Hepatocyte (in vitro differentiated cells): ENCODE data around the gene STMP1. TPM values are rescaled to one million over a fixed set of nuclear protein-coding genes. Genes with fewer than 3 reads are reported as not detected.

Experiments used
- DNase-seq: peaks from one replicate; pipeline ENCODE4 v3.0.0-alpha.2; 2016; ENCODE audit warnings: low spot score
- H2AFZ ChIP-seq: fragments of 200-600 bp; sonication (generic); 2 replicates; pipeline ENCODE4 v1.6.0; 2016; ENCODE audit warnings: antibody characterized with exemption, mild to moderate bottlenecking
- H3K27ac ChIP-seq: fragments of 200-600 bp; sonication (generic); 2 replicates; pipeline ENCODE4 v1.5.1; 2016; ENCODE audit warnings: mild to moderate bottlenecking
- H3K27me3 ChIP-seq: fragments of 200-600 bp; sonication (generic); 2 replicates; pipeline ENCODE4 v1.6.1; 2016
- H3K36me3 ChIP-seq: fragments of 200-600 bp; sonication (generic); replicated peaks from 2 replicates; pipeline ENCODE4 v1.5.1; 2016; ENCODE audit warnings: low read depth; ENCODE audit not compliant: insufficient read depth
- H3K4me1 ChIP-seq: fragments of 200-600 bp; sonication (generic); 2 replicates; pipeline ENCODE4 v1.5.1; 2016; ENCODE audit warnings: mild to moderate bottlenecking, moderate library complexity; ENCODE audit not compliant: insufficient read depth
- H3K4me2 ChIP-seq: fragments of 200-600 bp; sonication (generic); 2 replicates; pipeline ENCODE4 v1.6.0; 2016
- H3K4me3 ChIP-seq: fragments of 200-600 bp; sonication (generic); 2 replicates; pipeline ENCODE4 v1.5.1; 2016; ENCODE audit warnings: mild to moderate bottlenecking
- H3K79me2 ChIP-seq: fragments of 200-600 bp; sonication (generic); 2 replicates; pipeline ENCODE4 v1.6.0; 2017; ENCODE audit warnings: mild to moderate bottlenecking
- H3K9me2 ChIP-seq: fragments of 200-600 bp; sonication (generic); replicated peaks from 2 replicates; pipeline ENCODE4 v1.6.0; 2017; ENCODE audit warnings: mild to moderate bottlenecking; ENCODE audit not compliant: insufficient read depth
- H3K9me3 ChIP-seq: fragments of 200-600 bp; sonication (generic); 2 replicates; pipeline ENCODE4 v1.5.1; 2016; ENCODE audit warnings: low read depth, mild to moderate bottlenecking
- H4K20me1 ChIP-seq: fragments of 200-600 bp; sonication (generic); 2 replicates; pipeline ENCODE4 v1.6.0; 2016; ENCODE audit warnings: mild to moderate bottlenecking; ENCODE audit not compliant: insufficient read depth, poor library complexity, severe bottlenecking
- CTCF ChIP-seq: fragments of 200-600 bp; sonication (generic); IDR thresholded peaks from 2 replicates; pipeline ENCODE4 v1.5.1; 2016; ENCODE audit warnings: antibody characterized with exemption, mild to moderate bottlenecking; ENCODE audit not compliant: poor library complexity
- EZH2 ChIP-seq: fragments of 200-600 bp; sonication (generic); IDR thresholded peaks from 2 replicates; pipeline ENCODE4 v1.6.1; 2016; ENCODE audit warnings: antibody characterized with exemption, mild to moderate bottlenecking, borderline replicate concordance
- EZH2phosphoT487 ChIP-seq: fragments of 200-600 bp; sonication (generic); IDR thresholded peaks from one replicate; pipeline ENCODE4 v1.6.1; 2018; ENCODE audit warnings: antibody characterized with exemption, mild to moderate bottlenecking, low read depth, moderate library complexity; ENCODE audit not compliant: unreplicated experiment, severe bottlenecking
- WGBS: methylation state at CpG from one replicate; pipeline ENCODE4 v1.1.6; 2016; ENCODE audit warnings: low lambda C conversion rate; ENCODE audit errors: missing lambda C conversion rate; 5-methylcytosine and 5-hydroxymethylcytosine counted together
- polyA plus RNA-seq: library from polyadenylated mRNA; unstranded; fragments of >200 nt; fragmentation: Nextera tagmentation; extraction: Ambion mirVana; gene quantifications from 2 replicates; pipeline ENCODE4 v1.2.1, GENCODE V29; 2016
- total RNA-seq: library from RNA; depleted of rRNA; stranded (reverse); fragments of >200 nt; gene quantifications from 2 replicates; pipeline ENCODE4 v1.2.3, GENCODE V29; 2014

The STMP1 gene
- total and polyA plus RNA-seq, 2 experiments from 2014 or later: 28.1 to 73.6 TPM

DNA sequence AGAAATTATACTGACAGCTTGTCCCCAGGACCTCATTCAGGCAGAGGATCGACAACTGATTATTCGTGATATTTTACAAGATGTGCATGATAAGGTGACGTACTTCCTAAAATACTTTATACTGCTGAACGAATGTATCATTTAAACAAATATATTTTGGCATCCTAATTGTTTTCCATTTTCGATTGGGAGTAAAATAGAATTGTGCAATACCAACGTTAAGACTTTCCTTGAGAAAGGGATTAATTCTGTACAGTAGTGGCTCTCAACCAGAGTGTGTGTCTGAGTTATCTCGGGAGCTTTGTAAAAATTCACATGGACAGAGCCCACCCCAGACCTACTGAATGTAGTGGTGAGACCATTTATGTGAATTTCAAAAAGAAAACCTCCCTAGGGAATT lies 43.8 kb upstream of the STMP1 start:
- Histone ChIP-seq H4K20me1 (no peaks in the 10 kb centered on the region), H3K79me2 (no peaks in the 10 kb centered on the region), H3K9me3 (no peaks in the 10 kb centered on the region), H3K27me3 (no peaks in the 10 kb centered on the region), H3K36me3 (no peaks in the 10 kb centered on the region), H3K9me2 (no peaks in the 10 kb centered on the region), H3K4me2 (no peak overlapping the region), H3K4me3 (no peak overlapping the region), H2AFZ (no peak overlapping the region), H3K27ac (no peak overlapping the region), H3K4me1 (no peaks in the 10 kb centered on the region)
- WGBS: 91% methylated on average over 7 of the region's 7 CpGs
- no peak for DNase-seq
- TF ChIP-seq CTCF (no peak), EZH2phosphoT487 (no peak), EZH2 (no peak)

GRCh38 chr7:135620447-135620846 lies 41.9 kb upstream of the STMP1 start:
- H3K27ac ChIP-seq: no peak overlapping the region
- no peaks in the 10 kb centered on the region for H3K79me2 ChIP-seq

DNA sequence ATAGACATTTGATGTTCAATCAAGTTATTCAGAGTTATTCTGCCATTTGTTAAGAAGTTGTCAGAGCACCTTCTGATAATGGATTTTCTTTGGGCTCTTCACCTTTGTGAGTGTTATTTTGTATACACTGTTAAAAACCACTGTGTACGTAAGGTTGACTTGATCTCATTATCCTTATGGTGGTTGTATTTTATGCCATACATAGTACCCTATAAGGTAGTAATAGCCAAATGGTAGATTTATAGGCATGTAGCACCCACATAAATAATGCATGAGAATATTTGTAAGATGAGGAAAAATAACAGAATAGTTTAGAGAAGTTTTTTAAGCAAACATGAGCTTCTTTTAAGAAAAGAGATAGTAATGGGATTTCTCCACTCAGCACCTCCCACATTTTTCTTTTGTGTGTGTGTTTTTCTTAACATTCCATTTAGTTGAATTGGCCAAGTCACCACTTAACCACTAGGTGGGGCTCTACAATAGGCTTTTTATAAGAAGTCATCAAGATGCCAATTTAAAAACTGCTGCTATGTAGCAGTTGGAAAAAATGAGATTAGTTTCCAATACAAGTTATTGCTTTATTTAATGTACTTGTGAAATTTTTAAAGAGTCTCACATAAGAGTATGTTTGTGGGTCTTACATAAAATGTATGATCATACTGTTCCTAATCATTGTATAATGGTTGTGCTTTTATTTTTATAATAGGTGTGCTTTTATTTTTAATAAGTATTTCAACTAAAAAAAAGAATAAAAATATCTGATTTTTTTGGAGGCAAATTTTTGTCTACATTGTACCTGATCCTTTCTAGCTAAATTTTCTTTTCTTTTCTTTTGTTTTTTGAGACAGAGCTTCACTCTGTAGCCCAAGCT lies 41.1 kb upstream of the STMP1 start:
- Histone ChIP-seq H3K27ac (no peak overlapping the region), H2AFZ (no peak overlapping the region), H3K4me1 (no peaks in the 10 kb centered on the region), H3K79me2 (no peaks in the 10 kb centered on the region), H3K36me3 (no peaks in the 10 kb centered on the region), H3K9me2 (no peaks in the 10 kb centered on the region), H3K27me3 (no peaks in the 10 kb centered on the region), H4K20me1 (no peaks in the 10 kb centered on the region), H3K4me3 (no peak overlapping the region), H3K9me3 (no peaks in the 10 kb centered on the region), H3K4me2 (no peak overlapping the region)
- TF ChIP-seq EZH2phosphoT487: no peak
- no peak for TF ChIP-seq EZH2
- TF ChIP-seq CTCF: peak; percentile 91
- WGBS: 71% methylated on average over 1 of the region's 1 CpG
- DNase-seq: peak; percentile 87

More at GRCh38 chr7:135620447-135620846, 41.9 kb upstream of the STMP1 start:
- no peaks in the 10 kb centered on the region for H3K27me3 ChIP-seq
- H4K20me1 ChIP-seq: no peaks in the 10 kb centered on the region
- H3K4me3 ChIP-seq: no peak overlapping the region
- H3K4me1 ChIP-seq: no peaks in the 10 kb centered on the region
- no peak for DNase-seq
- TF ChIP-seq EZH2phosphoT487 (no peak), CTCF (no peak), EZH2 (no peak)
- 93% methylated on average over 2 of the region's 2 CpGs for WGBS
- no peaks in the 10 kb centered on the region for H3K9me2 ChIP-seq
- H3K9me3 ChIP-seq: no peaks in the 10 kb centered on the region
- no peak overlapping the region for H3K4me2 ChIP-seq
- no peak overlapping the region for H2AFZ ChIP-seq
- H3K36me3 ChIP-seq: no peaks in the 10 kb centered on the region
